ENCODE data around the gene SLC39A10.

DNA sequence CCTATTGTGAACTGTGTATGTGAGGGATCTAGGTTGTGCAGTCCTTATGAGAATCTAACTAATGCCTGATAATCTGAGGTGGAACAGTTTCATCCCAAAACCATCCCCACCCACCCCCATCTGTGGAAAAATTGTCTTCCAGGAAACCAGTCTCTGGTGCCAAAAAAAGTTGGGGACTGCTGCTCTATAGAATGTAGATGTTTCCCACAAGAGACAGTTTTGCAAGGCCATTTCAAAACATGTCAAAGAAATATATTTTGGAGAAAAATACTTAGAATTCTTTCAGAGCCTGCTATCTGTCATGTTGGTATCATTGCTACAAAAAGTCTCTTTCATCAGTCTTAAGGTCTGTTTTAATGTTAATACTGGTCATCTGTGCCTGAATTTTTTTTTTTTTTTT is 4.1 kb upstream of the SLC39A10 start:
- no peak for TF ChIP-seq POLR2A (IDR thresholded peaks at IDR 0.05; ENCODE audit: low read length)
- no peak for TF ChIP-seq GATA1 (IDR thresholded peaks at IDR 0.05; ENCODE audit: low read depth, low read length)
